Body of pancreas (tissue), 4 donors: ENCODE results near the gene NBAS.

Source experiments
- POLR2A ChIP-seq, 3 donors: fragments of 450-650 bp; IDR thresholded peaks; one replicate each; pipeline ENCODE4 v1.6.1; 2016; ENCODE audit warnings: antibody characterized with exemption in 3 of 3, mild to moderate bottlenecking in 2 of 3
- TF ChIP-seq, protein P1 (sequence below), 7 experiments: fragments of 450-650 bp in 4 of 7; fragments of 200-600 bp in 3 of 7; sonication (generic) in 3 of 7; IDR thresholded peaks; one replicate each; pipeline ENCODE4 v1.5.1; 2016 to 2019; ENCODE audit warnings: antibody characterized with exemption in 7 of 7

DNA sequence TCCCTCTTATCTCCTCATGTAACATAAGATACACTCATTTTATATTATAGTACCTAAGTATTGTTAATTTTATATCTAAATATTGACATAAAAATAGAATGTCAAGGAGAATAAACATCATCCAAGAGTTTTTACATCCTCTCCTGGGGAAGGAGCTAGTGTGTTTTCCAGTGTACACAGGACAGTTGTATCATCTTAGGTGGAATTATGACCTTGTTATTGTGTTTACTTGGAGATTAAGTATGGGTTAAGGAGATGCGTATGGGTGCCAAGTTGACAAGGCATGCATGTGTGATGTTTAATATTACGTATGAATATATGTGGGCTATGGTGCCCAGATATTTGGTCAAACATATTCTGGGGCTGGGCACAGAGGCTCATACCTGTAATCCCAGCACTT is 19.3 kb upstream of the NBAS start:
- TF ChIP-seq, protein P1, sequence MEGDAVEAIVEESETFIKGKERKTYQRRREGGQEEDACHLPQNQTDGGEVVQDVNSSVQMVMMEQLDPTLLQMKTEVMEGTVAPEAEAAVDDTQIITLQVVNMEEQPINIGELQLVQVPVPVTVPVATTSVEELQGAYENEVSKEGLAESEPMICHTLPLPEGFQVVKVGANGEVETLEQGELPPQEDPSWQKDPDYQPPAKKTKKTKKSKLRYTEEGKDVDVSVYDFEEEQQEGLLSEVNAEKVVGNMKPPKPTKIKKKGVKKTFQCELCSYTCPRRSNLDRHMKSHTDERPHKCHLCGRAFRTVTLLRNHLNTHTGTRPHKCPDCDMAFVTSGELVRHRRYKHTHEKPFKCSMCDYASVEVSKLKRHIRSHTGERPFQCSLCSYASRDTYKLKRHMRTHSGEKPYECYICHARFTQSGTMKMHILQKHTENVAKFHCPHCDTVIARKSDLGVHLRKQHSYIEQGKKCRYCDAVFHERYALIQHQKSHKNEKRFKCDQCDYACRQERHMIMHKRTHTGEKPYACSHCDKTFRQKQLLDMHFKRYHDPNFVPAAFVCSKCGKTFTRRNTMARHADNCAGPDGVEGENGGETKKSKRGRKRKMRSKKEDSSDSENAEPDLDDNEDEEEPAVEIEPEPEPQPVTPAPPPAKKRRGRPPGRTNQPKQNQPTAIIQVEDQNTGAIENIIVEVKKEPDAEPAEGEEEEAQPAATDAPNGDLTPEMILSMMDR (IDR thresholded peaks at IDR 0.05), result no peak
- no peak for TF ChIP-seq POLR2A (IDR thresholded peaks at IDR 0.05)
